ENCODE measurements around the gene ADORA1. TPM values are rescaled to one million over a fixed set of nuclear protein-coding genes. Genes with fewer than 3 reads are reported as not detected.

The ADORA1 gene
- total and polyA plus RNA-seq, 2 donors (not counting 3 experiments of a cell fraction or from before 2014, with no cell fraction given), result 0.15 TPM; not detected in 1

GRCh38 chr1:203112475-203112874 is 15.1 kb upstream of the ADORA1 start:
- Histone ChIP-seq H3K4me3 (replicated peaks in 1 of 3; ENCODE audit: insufficient read depth in 1 of 3, low read depth in 1 of 3, low read length in 3 of 3) (no peak overlapping the region), H3K36me3 (ENCODE audit: control insufficient read depth in 2 of 2, extremely low read depth in 1 of 2, insufficient read depth in 2 of 2, low read length in 2 of 2) (no peaks in the 10 kb centered on the region), H3K9ac (replicated peaks; ENCODE audit: extremely low read depth, insufficient read depth, low read length) (no peak overlapping the region), H3K4me1 (ENCODE audit: control insufficient read depth, extremely low read depth, insufficient read depth, low read length) (no peaks in the 10 kb centered on the region), H2AFZ (ENCODE audit: low read depth, low read length) (no peak overlapping the region), H3K27ac (ENCODE audit: insufficient read depth, low read depth, low read length) (no peak overlapping the region), H3K27me3 (ENCODE audit: control insufficient read depth in 2 of 2, insufficient read depth in 2 of 2, low read length in 2 of 2) (peaks cover 35 to 36% of the 10 kb centered on the region in 2 experiments), H3K9me1 (replicated peaks; ENCODE audit: control insufficient read depth, extremely low read depth, insufficient read depth, low read length) (no peaks in the 10 kb centered on the region), H4K20me1 (replicated peaks; ENCODE audit: control insufficient read depth, extremely low read depth, insufficient read depth, low read length) (no peaks in the 10 kb centered on the region), H3K79me2 (ENCODE audit: control insufficient read depth, insufficient read depth, low read length) (no peaks in the 10 kb centered on the region), H3K9me3 (replicated peaks; ENCODE audit: control insufficient read depth, insufficient read depth, low read length) (no peaks in the 10 kb centered on the region), H3K4me2 (ENCODE audit: insufficient read depth, low read length) (no peak overlapping the region)
- BruUV-seq (replicated peaks), result no TSS peak
- POLR2A ChIA-PET, result no interaction called here
- TF ChIP-seq FOS (IDR thresholded peaks at IDR 0.05; ENCODE audit: borderline replicate concordance, insufficient read depth, low read length) (no peak), EZH2 (IDR thresholded peaks at IDR 0.05; ENCODE audit: borderline replicate concordance, low read depth, low read length, severe bottlenecking) (no peak), JUN (IDR thresholded peaks at IDR 0.05; ENCODE audit: borderline replicate concordance, insufficient read depth, insufficient read length, low read depth) (no peak), POLR2AphosphoS5 (IDR thresholded peaks at IDR 0.05; ENCODE audit: insufficient read depth, low read depth, low read length) (no peak), MYC (IDR thresholded peaks at IDR 0.05; ENCODE audit: low read depth, low read length) (no peak), POLR2A (IDR thresholded peaks at IDR 0.05; ENCODE audit: low read depth, low read length) (no peak), GATA2 (IDR thresholded peaks at IDR 0.05; ENCODE audit: insufficient read depth, insufficient read length, low read depth, low read length) (no peak)
- TF ChIP-seq, protein P1, sequence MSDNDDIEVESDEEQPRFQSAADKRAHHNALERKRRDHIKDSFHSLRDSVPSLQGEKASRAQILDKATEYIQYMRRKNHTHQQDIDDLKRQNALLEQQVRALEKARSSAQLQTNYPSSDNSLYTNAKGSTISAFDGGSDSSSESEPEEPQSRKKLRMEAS (IDR thresholded peaks at IDR 0.05; ENCODE audit: insufficient read depth, insufficient read length), result no peak
- TF ChIP-seq, protein P2, sequence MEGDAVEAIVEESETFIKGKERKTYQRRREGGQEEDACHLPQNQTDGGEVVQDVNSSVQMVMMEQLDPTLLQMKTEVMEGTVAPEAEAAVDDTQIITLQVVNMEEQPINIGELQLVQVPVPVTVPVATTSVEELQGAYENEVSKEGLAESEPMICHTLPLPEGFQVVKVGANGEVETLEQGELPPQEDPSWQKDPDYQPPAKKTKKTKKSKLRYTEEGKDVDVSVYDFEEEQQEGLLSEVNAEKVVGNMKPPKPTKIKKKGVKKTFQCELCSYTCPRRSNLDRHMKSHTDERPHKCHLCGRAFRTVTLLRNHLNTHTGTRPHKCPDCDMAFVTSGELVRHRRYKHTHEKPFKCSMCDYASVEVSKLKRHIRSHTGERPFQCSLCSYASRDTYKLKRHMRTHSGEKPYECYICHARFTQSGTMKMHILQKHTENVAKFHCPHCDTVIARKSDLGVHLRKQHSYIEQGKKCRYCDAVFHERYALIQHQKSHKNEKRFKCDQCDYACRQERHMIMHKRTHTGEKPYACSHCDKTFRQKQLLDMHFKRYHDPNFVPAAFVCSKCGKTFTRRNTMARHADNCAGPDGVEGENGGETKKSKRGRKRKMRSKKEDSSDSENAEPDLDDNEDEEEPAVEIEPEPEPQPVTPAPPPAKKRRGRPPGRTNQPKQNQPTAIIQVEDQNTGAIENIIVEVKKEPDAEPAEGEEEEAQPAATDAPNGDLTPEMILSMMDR (IDR thresholded peaks at IDR 0.05; ENCODE audit: extremely low read depth in 1 of 2, insufficient read depth in 1 of 2, low read depth in 1 of 2, low read length in 2 of 2), result no peak
- CTCF ChIA-PET, result interaction anchor here (1.0 to 4.8 kb wide), 3 partner anchors 60 to 103 kb away, joined by 3 to 22 read pairs (median 11); no protein-coding TSS in a partner anchor
- no peak for DNase-seq (ENCODE audit: low read depth, low spot score)
- no peak for FAIRE-seq
- intact Hi-C loops (cut with micrococcal nuclease), result no loop called here
- dilution Hi-C loops (cut with MboI; ENCODE audit: extremely low pct_ligation_motif_present, low sequenced_read_pairs), result no loop called here
